HL-60 (cell line): ENCODE results near the gene SURF2.
A peak's percentile ranks its signal among the peaks of the same experiment; 100 is the strongest.
"Not testable (repeated sequence)": the region's sequence is repeated elsewhere in the genome, so short reads cannot be mapped to it uniquely, and the experiment has no call there.

Experiments used
- DNase-seq, 2 experiments: peaks; one replicate each; pipeline ENCODE4 v3.0.0-alpha.2; 2010 to 2020; ENCODE audit warnings: low read depth in 1 of 2, low spot score in 1 of 2
- H3K27ac ChIP-seq: fragments of 250-450 bp; sonication (Bioruptor Pico); replicated peaks from 2 replicates; pipeline ENCODE4 v1.5.1; 2020; ENCODE audit warnings: mild to moderate bottlenecking, moderate library complexity
- H3K27me3 ChIP-seq: fragments of 250-450 bp; sonication (Bioruptor Pico); 2 replicates; pipeline ENCODE4 v1.5.1; 2021; ENCODE audit warnings: mild to moderate bottlenecking, moderate library complexity; ENCODE audit not compliant: insufficient read depth, poor library complexity, severe bottlenecking
- H3K4me3 ChIP-seq: replicated peaks from 2 replicates; pipeline ENCODE4 v1.5.1; 2011; ENCODE audit warnings: mild to moderate bottlenecking, control low read depth, low read length; ENCODE audit not compliant: insufficient read depth
- CTCF ChIP-seq: IDR thresholded peaks from one replicate; pipeline ENCODE4 v1.5.1; 2011; ENCODE audit warnings: low read length, control low read depth, inconsistent platforms; ENCODE audit not compliant: insufficient read depth
- GABPA ChIP-seq: IDR thresholded peaks from 2 replicates; pipeline ENCODE4 v1.6.1; 2012; ENCODE audit warnings: low read depth
- POLR2AphosphoS5 ChIP-seq: IDR thresholded peaks from 2 replicates; pipeline ENCODE4 v1.6.1; 2012; ENCODE audit warnings: low read depth
- REST ChIP-seq: IDR thresholded peaks from 2 replicates; pipeline ENCODE4 v1.6.1; 2012; ENCODE audit warnings: low read depth; ENCODE audit not compliant: insufficient replicate concordance
- SPI1 ChIP-seq: IDR thresholded peaks from 2 replicates; pipeline ENCODE4 v1.6.1; 2012; ENCODE audit warnings: low read depth, mild to moderate bottlenecking, borderline replicate concordance

Gene SURF2

GRCh38 chr9:133327834-133328484, 28.4 kb upstream of the SURF2 start:
- Histone ChIP-seq H3K4me3 (no peak overlapping the region), H3K27ac (no peak overlapping the region), H3K27me3 (no peaks in the 10 kb centered on the region)
- no peak for DNase-seq
- no peak for TF ChIP-seq CTCF

GRCh38 chr9:133329306-133330156, 26.8 kb upstream of the SURF2 start:
- H3K27ac ChIP-seq, H3K27me3 ChIP-seq, DNase-seq, H3K4me3 ChIP-seq: not testable (repeated sequence)
- TF ChIP-seq CTCF = peak; percentile 17

GRCh38 chr9:133331221-133331620, 25.1 kb upstream of the SURF2 start:
- Histone ChIP-seq H3K4me3 (no peak overlapping the region), H3K27ac (no peak overlapping the region), H3K27me3 (no peaks in the 10 kb centered on the region)
- TF ChIP-seq SPI1 (no peak), GABPA (no peak), CTCF (no peak), REST (no peak), POLR2AphosphoS5 (no peak)
- no peak for DNase-seq

- H3K27me3 ChIP-seq = no peaks in the 10 kb centered on the region
- TF ChIP-seq POLR2AphosphoS5 (no peak), REST (no peak), GABPA (no peak), SPI1 (no peak), CTCF (no peak)
- H3K4me3 ChIP-seq = no peak overlapping the region
- H3K27ac ChIP-seq = no peak overlapping the region
- no peak for DNase-seq
Measured at GRCh38 chr9:133331641-133332380, 24.5 kb upstream of the SURF2 start.
